ENCODE data around the gene LNPK. TPM values are rescaled to one million over a fixed set of nuclear protein-coding genes. Genes with fewer than 3 reads are reported as not detected.

The LNPK gene
- total RNA-seq, 4 donors from 2014 or later: 14.3 to 23.9 (median 15.6) TPM

- TF ChIP-seq CTCF (IDR thresholded peaks at IDR 0.05): no peak
- no peak for TF ChIP-seq POLR2A (IDR thresholded peaks at IDR 0.05)
- Histone ChIP-seq H3K36me3 (peaks cover 0 to 12% (median 0%) of the 10 kb centered on the region in 3 donors), H3K4me3 (no peak overlapping the region), H3K27me3 (no peaks in the 10 kb centered on the region), H3K4me1 (no peaks in the 10 kb centered on the region), H3K9me3 (no peaks in the 10 kb centered on the region), H3K27ac (no peak overlapping the region)
- DNase-seq: no peak
These were observed 69.4 kb downstream of the LNPK start for GRCh38 chr2:175932675-175933074.

- Histone ChIP-seq H3K9me3 (no peaks in the 10 kb centered on the region), H3K4me3 (no peak overlapping the region), H3K27ac (no peak overlapping the region), H3K36me3 (peaks cover 0 to 12% (median 0%) of the 10 kb centered on the region in 3 donors), H3K4me1 (no peaks in the 10 kb centered on the region), H3K27me3 (no peaks in the 10 kb centered on the region)
- DNase-seq: no peak
- TF ChIP-seq POLR2A (IDR thresholded peaks at IDR 0.05) (no peak), CTCF (IDR thresholded peaks at IDR 0.05) (no peak)
These were observed 70.3 kb downstream of the LNPK start for GRCh38 chr2:175931805-175932204.

GRCh38 chr2:175930504-175930903 is 71.6 kb downstream of the LNPK start:
- TF ChIP-seq POLR2A (IDR thresholded peaks at IDR 0.05) (no peak), CTCF (IDR thresholded peaks at IDR 0.05) (no peak)
- H3K27me3 ChIP-seq: no peaks in the 10 kb centered on the region
- no peak overlapping the region for H3K27ac ChIP-seq
- no peaks in the 10 kb centered on the region for H3K9me3 ChIP-seq
- no peak for DNase-seq
- H3K36me3 ChIP-seq: peaks cover 0 to 5% (median 0%) of the 10 kb centered on the region in 3 donors
- H3K4me3 ChIP-seq: no peak overlapping the region
- no peaks in the 10 kb centered on the region for H3K4me1 ChIP-seq

GRCh38 chr2:175929850-175930249 is 72.2 kb downstream of the LNPK start:
- DNase-seq: no peak
- Histone ChIP-seq H3K27me3 (no peaks in the 10 kb centered on the region), H3K9me3 (no peaks in the 10 kb centered on the region), H3K4me1 (no peaks in the 10 kb centered on the region), H3K4me3 (no peak overlapping the region), H3K27ac (no peak overlapping the region), H3K36me3 (no peaks in the 10 kb centered on the region)
- TF ChIP-seq POLR2A (IDR thresholded peaks at IDR 0.05) (no peak), CTCF (IDR thresholded peaks at IDR 0.05) (no peak)

- Histone ChIP-seq H3K27me3 (no peaks in the 10 kb centered on the region), H3K27ac (no peak overlapping the region), H3K4me3 (no peak overlapping the region), H3K4me1 (no peaks in the 10 kb centered on the region), H3K36me3 (no peaks in the 10 kb centered on the region), H3K9me3 (no peaks in the 10 kb centered on the region)
- TF ChIP-seq POLR2A (IDR thresholded peaks at IDR 0.05): no peak
- no peak for DNase-seq
These were observed 75.8 kb downstream of the LNPK start for GRCh38 chr2:175926272-175926671.

GRCh38 chr2:175922160-175922559 is 79.9 kb downstream of the LNPK start:
- H3K4me1 ChIP-seq: no peaks in the 10 kb centered on the region
- H3K27ac ChIP-seq: no peak overlapping the region
- H3K27me3 ChIP-seq: no peaks in the 10 kb centered on the region
- DNase-seq: no peak
- TF ChIP-seq POLR2A (IDR thresholded peaks at IDR 0.05): no peak
- TF ChIP-seq CTCF (IDR thresholded peaks at IDR 0.05): no peak
- no peaks in the 10 kb centered on the region for H3K36me3 ChIP-seq
- no peak overlapping the region for H3K4me3 ChIP-seq
- no peaks in the 10 kb centered on the region for H3K9me3 ChIP-seq

Measured in Peyer's patch (tissue), 4 donors.